A673 (cell line): Measurements from ENCODE around the gene SIDT1. TPM values are rescaled to one million over a fixed set of nuclear protein-coding genes. Genes with fewer than 3 reads are reported as not detected.

Experiments used
- BruUV-seq: library from RNA; stranded (reverse); fragments of 400-500 nt; replicated peaks from 2 replicates; lab custom pipeline; 2021; lab: Mats Ljungman, UMichigan
- CTCF ChIA-PET: fragments of 300-600 bp; sonication (Branson Sonifier 250); formaldehyde crosslinking; loops from one replicate; lab custom pipeline; 2022; ENCODE audit warnings: antibody characterized with exemption; lab: Charles Lee
- POLR2A ChIA-PET: fragments of 300-600 bp; sonication (Branson Sonifier 250); formaldehyde crosslinking; loops from one replicate; lab custom pipeline; 2022; ENCODE audit warnings: antibody characterized with exemption; ENCODE audit not compliant: low non-redundant PET; lab: Charles Lee
- DNase-seq: peaks from one replicate; pipeline ENCODE4 v3.0.0-alpha.2; 2015; ENCODE audit warnings: low spot score
- H3K27ac ChIP-seq: fragments of 200-600 bp; sonication (generic); 2 replicates; pipeline ENCODE4 v1.5.1; 2016; ENCODE audit warnings: mixed run types, low read depth, mild to moderate bottlenecking, mixed read lengths, antibody characterized with exemption, low read length; ENCODE audit not compliant: poor library complexity, severe bottlenecking
- H3K27me3 ChIP-seq: fragments of 200-600 bp; sonication (generic); replicated peaks from 2 replicates; pipeline ENCODE4 v1.6.1; 2017; ENCODE audit warnings: mixed run types, low read depth, mild to moderate bottlenecking, mixed read lengths, antibody characterized with exemption, low read length; ENCODE audit not compliant: insufficient read depth, poor library complexity
- H3K36me3 ChIP-seq: fragments of 200-600 bp; sonication (generic); 2 replicates; pipeline ENCODE4 v1.6.1; 2016; ENCODE audit warnings: mixed run types, mild to moderate bottlenecking, mixed read lengths, antibody characterized with exemption, low read length; ENCODE audit not compliant: insufficient read depth, poor library complexity, severe bottlenecking
- H3K4me1 ChIP-seq: fragments of 200-600 bp; sonication (generic); 2 replicates; pipeline ENCODE4 v1.6.1; 2017; ENCODE audit warnings: mixed run types, mild to moderate bottlenecking, mixed read lengths, antibody characterized with exemption, low read length; ENCODE audit not compliant: insufficient read depth, poor library complexity, severe bottlenecking
- H3K4me3 ChIP-seq: fragments of 200-600 bp; sonication (generic); 2 replicates; pipeline ENCODE4 v1.5.1; 2016; ENCODE audit warnings: low read depth, mixed run types, mild to moderate bottlenecking, mixed read lengths, low read length; ENCODE audit not compliant: poor library complexity, severe bottlenecking
- H3K9me3 ChIP-seq: fragments of 200-600 bp; sonication (generic); 2 replicates; pipeline ENCODE4 v1.6.1; 2016; ENCODE audit warnings: mixed run types, low read depth, mild to moderate bottlenecking, mixed read lengths, antibody characterized with exemption, low read length; ENCODE audit not compliant: poor library complexity, severe bottlenecking
- EZH2 ChIP-seq: fragments of 200-600 bp; sonication (generic); IDR thresholded peaks from 2 replicates; pipeline ENCODE4 v1.6.1; 2017; ENCODE audit warnings: borderline replicate concordance, low read depth, mild to moderate bottlenecking, mixed read lengths, antibody characterized with exemption, low read length; ENCODE audit not compliant: poor library complexity, severe bottlenecking
- intact Hi-C: fragments of 100-400 bp; cut with micrococcal nuclease; formaldehyde crosslinking; loops from one replicate; pipeline ENCODE4 v1.10.0; 2022; ENCODE audit not compliant: unreplicated experiment
- total RNA-seq: library from RNA; stranded (reverse); gene quantifications from 2 replicates; pipeline ENCODE4 v1.2.3, GENCODE V29; 2021
- TF ChIP-seq, protein P1 (sequence below): fragments of 300-800, 200-600 bp; sonication (generic); conservative IDR thresholded peaks from 2 replicates; pipeline ENCODE4 v1.5.1; 2017; ENCODE audit warnings: low read depth, mild to moderate bottlenecking, antibody characterized with exemption, low read length, moderate library complexity, mixed read lengths

The SIDT1 gene
- total RNA-seq, 1 experiment from 2014 or later, result not detected

GRCh38 chr3:113662824-113663223 is 130.5 kb downstream of the SIDT1 start:
- ChIA-PET POLR2A (no interaction called here), CTCF (no interaction called here)
- no TSS peak for BruUV-seq
- no peak overlapping the region for H3K4me3 ChIP-seq
- H3K27me3 ChIP-seq, result no peaks in the 10 kb centered on the region
- H3K4me1 ChIP-seq, result peaks cover 2% of the 10 kb centered on the region
- TF ChIP-seq, protein P1, sequence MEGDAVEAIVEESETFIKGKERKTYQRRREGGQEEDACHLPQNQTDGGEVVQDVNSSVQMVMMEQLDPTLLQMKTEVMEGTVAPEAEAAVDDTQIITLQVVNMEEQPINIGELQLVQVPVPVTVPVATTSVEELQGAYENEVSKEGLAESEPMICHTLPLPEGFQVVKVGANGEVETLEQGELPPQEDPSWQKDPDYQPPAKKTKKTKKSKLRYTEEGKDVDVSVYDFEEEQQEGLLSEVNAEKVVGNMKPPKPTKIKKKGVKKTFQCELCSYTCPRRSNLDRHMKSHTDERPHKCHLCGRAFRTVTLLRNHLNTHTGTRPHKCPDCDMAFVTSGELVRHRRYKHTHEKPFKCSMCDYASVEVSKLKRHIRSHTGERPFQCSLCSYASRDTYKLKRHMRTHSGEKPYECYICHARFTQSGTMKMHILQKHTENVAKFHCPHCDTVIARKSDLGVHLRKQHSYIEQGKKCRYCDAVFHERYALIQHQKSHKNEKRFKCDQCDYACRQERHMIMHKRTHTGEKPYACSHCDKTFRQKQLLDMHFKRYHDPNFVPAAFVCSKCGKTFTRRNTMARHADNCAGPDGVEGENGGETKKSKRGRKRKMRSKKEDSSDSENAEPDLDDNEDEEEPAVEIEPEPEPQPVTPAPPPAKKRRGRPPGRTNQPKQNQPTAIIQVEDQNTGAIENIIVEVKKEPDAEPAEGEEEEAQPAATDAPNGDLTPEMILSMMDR, result no peak
- TF ChIP-seq EZH2, result no peak
- intact Hi-C loops, result no loop called here
- H3K9me3 ChIP-seq, result no peaks in the 10 kb centered on the region
- DNase-seq, result no peak
- H3K27ac ChIP-seq, result no peak overlapping the region
- H3K36me3 ChIP-seq, result no peaks in the 10 kb centered on the region

- TF ChIP-seq, protein P1, result no peak
- TF ChIP-seq EZH2, result no peak
- H3K27me3 ChIP-seq, result no peaks in the 10 kb centered on the region
- no peaks in the 10 kb centered on the region for H3K9me3 ChIP-seq
- no TSS peak for BruUV-seq
- H3K27ac ChIP-seq, result no peak overlapping the region
- CTCF ChIA-PET, result no interaction called here
- POLR2A ChIA-PET, result no interaction called here
- H3K4me1 ChIP-seq, result peaks cover 7% of the 10 kb centered on the region
- no peak overlapping the region for H3K4me3 ChIP-seq
- no peak for DNase-seq
- no peaks in the 10 kb centered on the region for H3K36me3 ChIP-seq
- intact Hi-C loops, result no loop called here
These were observed 131.0 kb downstream of the SIDT1 start for GRCh38 chr3:113663324-113663750.

- H3K27ac ChIP-seq, result no peak overlapping the region
- H3K4me1 ChIP-seq, result peaks cover 10% of the 10 kb centered on the region
- intact Hi-C loops, result no loop called here
- H3K4me3 ChIP-seq, result no peak overlapping the region
- no peaks in the 10 kb centered on the region for H3K9me3 ChIP-seq
- ChIA-PET CTCF (no interaction called here), POLR2A (no interaction called here)
- TF ChIP-seq EZH2, result no peak
- TF ChIP-seq, protein P1, result no peak
- H3K36me3 ChIP-seq, result no peaks in the 10 kb centered on the region
- no peak for DNase-seq
- BruUV-seq, result no TSS peak
- no peaks in the 10 kb centered on the region for H3K27me3 ChIP-seq
These were observed 131.4 kb downstream of the SIDT1 start for GRCh38 chr3:113663761-113664160.
